HEK293 (cell line): ENCODE results near the gene ATP6V0A1.

Experiments used
- HOXA7 ChIP-seq: sonication (generic); formaldehyde crosslinking; IDR thresholded peaks from 2 replicates; pipeline ENCODE4 v1.8.1; 2022; ENCODE audit warnings: missing genetic modification reagents, borderline replicate concordance
- MYNN ChIP-seq: fragments of 450-650 bp; formaldehyde crosslinking; IDR thresholded peaks from 2 replicates; pipeline ENCODE4 v1.5.1; 2016; ENCODE audit warnings: missing biosample characterization, missing genetic modification characterization, borderline replicate concordance
- WT1 ChIP-seq: fragments of 450-650 bp; formaldehyde crosslinking; IDR thresholded peaks from 2 replicates; pipeline ENCODE4 v1.5.1; 2016; ENCODE audit warnings: missing biosample characterization, missing genetic modification characterization
- YY1 ChIP-seq: fragments of 450-650 bp; formaldehyde crosslinking; IDR thresholded peaks from 2 replicates; pipeline ENCODE4 v1.5.1; 2018; ENCODE audit warnings: missing biosample characterization, missing genetic modification characterization
- ZNF10 ChIP-seq: fragments of 450-650 bp; formaldehyde crosslinking; IDR thresholded peaks from 2 replicates; pipeline ENCODE4 v1.5.1; 2017; ENCODE audit warnings: missing biosample characterization, missing genetic modification characterization
- ZNF146 ChIP-seq: fragments of 450-650 bp; formaldehyde crosslinking; IDR thresholded peaks from 2 replicates; pipeline ENCODE4 v1.5.1; 2016; ENCODE audit warnings: missing biosample characterization, missing genetic modification characterization
- ZNF274 ChIP-seq, 2 experiments: fragments of 200-500 bp in 1 of 2; fragments of 450-650 bp in 1 of 2; sonication (Bioruptor generic) in 1 of 2; formaldehyde crosslinking in 1 of 2; IDR thresholded peaks; 2 replicates each; pipeline versions ENCODE4 v1.5.1 to v1.6.1; 2014 to 2016; ENCODE audit warnings: borderline replicate concordance in 1 of 2, inconsistent platforms in 1 of 2, low read length in 1 of 2, missing biosample characterization in 1 of 2, missing genetic modification characterization in 1 of 2
- ZNF391 ChIP-seq: fragments of 450-650 bp; formaldehyde crosslinking; IDR thresholded peaks from 2 replicates; pipeline ENCODE4 v1.5.1; 2016; ENCODE audit warnings: low read depth, missing biosample characterization, missing genetic modification characterization, borderline replicate concordance
- TF ChIP-seq, protein P1 (sequence below): fragments of 450-650 bp; formaldehyde crosslinking; IDR thresholded peaks from 2 replicates; pipeline ENCODE4 v1.5.1; 2016; ENCODE audit warnings: missing biosample characterization, missing genetic modification characterization

- TF ChIP-seq ZNF391 (tag by site-specific recombination) (no peak), ZNF274 (IDR thresholded peaks at IDR 0.05; ENCODE audit: low read length) (no peak), ZNF274 (tag by site-specific recombination; IDR thresholded peaks at IDR 0.05; ENCODE audit: borderline replicate concordance) (no peak), MYNN (tag by site-specific recombination) (no peak), ZNF10 (tag by site-specific recombination) (no peak), HOXA7 (CRISPR knock-in tag) (no peak), YY1 (no peak), WT1 (0 out of 2 replicates have a peak, but pooled peaks have one; percentile 29), ZNF146 (tag by site-specific recombination) (no peak)
- TF ChIP-seq, protein P1, sequence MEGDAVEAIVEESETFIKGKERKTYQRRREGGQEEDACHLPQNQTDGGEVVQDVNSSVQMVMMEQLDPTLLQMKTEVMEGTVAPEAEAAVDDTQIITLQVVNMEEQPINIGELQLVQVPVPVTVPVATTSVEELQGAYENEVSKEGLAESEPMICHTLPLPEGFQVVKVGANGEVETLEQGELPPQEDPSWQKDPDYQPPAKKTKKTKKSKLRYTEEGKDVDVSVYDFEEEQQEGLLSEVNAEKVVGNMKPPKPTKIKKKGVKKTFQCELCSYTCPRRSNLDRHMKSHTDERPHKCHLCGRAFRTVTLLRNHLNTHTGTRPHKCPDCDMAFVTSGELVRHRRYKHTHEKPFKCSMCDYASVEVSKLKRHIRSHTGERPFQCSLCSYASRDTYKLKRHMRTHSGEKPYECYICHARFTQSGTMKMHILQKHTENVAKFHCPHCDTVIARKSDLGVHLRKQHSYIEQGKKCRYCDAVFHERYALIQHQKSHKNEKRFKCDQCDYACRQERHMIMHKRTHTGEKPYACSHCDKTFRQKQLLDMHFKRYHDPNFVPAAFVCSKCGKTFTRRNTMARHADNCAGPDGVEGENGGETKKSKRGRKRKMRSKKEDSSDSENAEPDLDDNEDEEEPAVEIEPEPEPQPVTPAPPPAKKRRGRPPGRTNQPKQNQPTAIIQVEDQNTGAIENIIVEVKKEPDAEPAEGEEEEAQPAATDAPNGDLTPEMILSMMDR: no peak
These were observed 37.0 kb upstream of the ATP6V0A1 start for GRCh38 chr17:42421507-42422338.
